H1 (cell line): Measurements from ENCODE around the gene ZNF672. TPM values are rescaled to one million over a fixed set of nuclear protein-coding genes. Genes with fewer than 3 reads are reported as not detected.

Experiments
- CTCF ChIA-PET: fragments of 300-600 bp; sonication (Branson Sonifier 250); formaldehyde crosslinking; loops from one replicate; lab custom pipeline; 2021; ENCODE audit not compliant: partially characterized antibody; lab: Charles Lee
- POLR2A ChIA-PET: fragments of 300-600 bp; sonication (Branson Sonifier 250); formaldehyde crosslinking; loops from one replicate; lab custom pipeline; 2021; ENCODE audit warnings: inconsistent platforms; ENCODE audit not compliant: partially characterized antibody; lab: Charles Lee
- DNase-seq, 2 experiments: peaks; one replicate each; pipeline versions ENCODE4 v3.0.0 to v3.0.0-alpha.2; 2010 to 2022; ENCODE audit warnings: low spot score in 2 of 2, low read depth in 1 of 2, mixed read lengths in 1 of 2
- FAIRE-seq: peaks from 2 replicates; lab custom pipeline; 2011; peaks lifted over from hg19 to GRCh38; lab: Jason Lieb, UNC
- H2AFZ ChIP-seq: 2 replicates; pipeline ENCODE4 v1.8.1; 2012; ENCODE audit warnings: low read length, inconsistent platforms
- H2AK5ac ChIP-seq: 2 replicates; pipeline ENCODE4 v1.6.1; 2013; ENCODE audit warnings: low read depth, low read length
- H2BK120ac ChIP-seq: replicated peaks from 2 replicates; pipeline ENCODE3; 2013; ENCODE audit warnings: low read depth, low read length, inconsistent platforms
- H2BK12ac ChIP-seq: 2 replicates; pipeline ENCODE4 v1.6.1; 2013; ENCODE audit warnings: low read depth, low read length
- H2BK15ac ChIP-seq: 2 replicates; pipeline ENCODE4 v1.6.1; 2013; ENCODE audit warnings: low read length
- H2BK20ac ChIP-seq: 2 replicates; pipeline ENCODE4 v1.6.1; 2013; ENCODE audit warnings: low read length
- H2BK5ac ChIP-seq: 2 replicates; pipeline ENCODE4 v1.6.1; 2013; ENCODE audit warnings: low read depth, low read length
- H3K14ac ChIP-seq: 2 replicates; pipeline ENCODE4 v1.6.1; 2013; ENCODE audit warnings: inconsistent platforms; ENCODE audit not compliant: insufficient read length
- H3K18ac ChIP-seq: 2 replicates; pipeline ENCODE4 v1.6.1; 2013; ENCODE audit warnings: low read length; ENCODE audit errors: extremely low read depth
- H3K23ac ChIP-seq: 2 replicates; pipeline ENCODE4 v1.6.1; 2013; ENCODE audit warnings: inconsistent platforms; ENCODE audit not compliant: insufficient read length
- H3K23me2 ChIP-seq: 2 replicates; pipeline ENCODE4 v1.6.1; 2013; ENCODE audit warnings: low read depth, low read length
- H3K27ac ChIP-seq: 2 replicates; pipeline ENCODE4 v1.6.1; 2011; ENCODE audit warnings: low read depth, low read length, inconsistent platforms
- H3K27me3 ChIP-seq, 4 experiments: replicated peaks in 1 of 4; 1 replicate in 1 of 4; 2 replicates in 3 of 4; pipeline versions ENCODE4 v1.6.1 to v1.8.1; 2011 to 2013; ENCODE audit warnings: low read length in 3 of 4, mild to moderate bottlenecking in 3 of 4, inconsistent platforms in 2 of 4, mixed read lengths in 2 of 4, moderate library complexity in 1 of 4; ENCODE audit not compliant: control insufficient read depth in 3 of 4, insufficient read depth in 3 of 4; ENCODE audit errors: extremely low read depth in 1 of 4
- H3K36me3 ChIP-seq, 4 experiments: 2 replicates each; pipeline versions ENCODE4 v1.6.1 to v1.8.1; 2011 to 2013; ENCODE audit warnings: mild to moderate bottlenecking in 4 of 4, low read length in 3 of 4, moderate library complexity in 2 of 4, control low read depth in 1 of 4, inconsistent platforms in 1 of 4; ENCODE audit not compliant: insufficient read depth in 4 of 4, control insufficient read depth in 2 of 4
- H3K4ac ChIP-seq: replicated peaks from 2 replicates; pipeline ENCODE3; 2013; ENCODE audit warnings: low read length, low read depth, mixed read lengths, inconsistent platforms; ENCODE audit not compliant: insufficient read length
- H3K4me1 ChIP-seq, 4 experiments: replicated peaks in 1 of 4; 1 replicate in 1 of 4; 2 replicates in 3 of 4; pipeline versions ENCODE4 v1.6.1 to v1.8.1; 2011 to 2013; ENCODE audit warnings: low read length in 3 of 4, inconsistent platforms in 2 of 4, mixed read lengths in 1 of 4; ENCODE audit not compliant: insufficient read depth in 4 of 4, control insufficient read depth in 3 of 4
- H3K4me2 ChIP-seq, 2 experiments: 2 replicates each; pipeline versions ENCODE4 v1.6.1 to v1.8.1; 2011 to 2013; ENCODE audit warnings: low read depth in 2 of 2, low read length in 2 of 2, control low read depth in 1 of 2, inconsistent platforms in 1 of 2, mild to moderate bottlenecking in 1 of 2; ENCODE audit not compliant: insufficient read depth in 1 of 2
- H3K4me3 ChIP-seq, 4 experiments: fragments of 200-600, 300-600 bp in 1 of 4; sonication (generic), shearing (Covaris generic), sonication (Bioruptor Twin) in 1 of 4; 2 replicates each; pipeline versions ENCODE4 v1.5.1 to v1.8.1; 2011 to 2016; ENCODE audit warnings: low read length in 4 of 4, low read depth in 3 of 4, control low read depth in 2 of 4, inconsistent platforms in 2 of 4, mild to moderate bottlenecking in 2 of 4, mixed read lengths in 1 of 4, moderate library complexity in 1 of 4; ENCODE audit not compliant: insufficient read depth in 2 of 4; ENCODE audit errors: extremely low read depth in 1 of 4
- H3K56ac ChIP-seq: replicated peaks from 2 replicates; pipeline ENCODE3; 2013; ENCODE audit warnings: low read depth, mild to moderate bottlenecking, mixed read lengths, low read length, inconsistent platforms; ENCODE audit not compliant: insufficient read length
- H3K79me1 ChIP-seq: 2 replicates; pipeline ENCODE4 v1.6.1; 2013; ENCODE audit warnings: low read depth, low read length, control low read depth
- H3K79me2 ChIP-seq, 2 experiments: 2 replicates each; pipeline versions ENCODE4 v1.6.1 to v1.8.1; 2012 to 2013; ENCODE audit warnings: low read length in 2 of 2, mild to moderate bottlenecking in 2 of 2, inconsistent platforms in 1 of 2; ENCODE audit not compliant: insufficient read depth in 2 of 2, control insufficient read depth in 1 of 2
- H3K9ac ChIP-seq, 4 experiments: replicated peaks in 1 of 4; 1 replicate in 1 of 4; 2 replicates in 3 of 4; pipeline versions ENCODE4 v1.6.1 to v1.8.1; 2011 to 2013; ENCODE audit warnings: low read depth in 3 of 4, low read length in 3 of 4, control low read depth in 2 of 4, mild to moderate bottlenecking in 2 of 4, moderate library complexity in 2 of 4, inconsistent platforms in 1 of 4; ENCODE audit errors: extremely low read depth in 1 of 4
- H3K9me3 ChIP-seq, 2 experiments: 2 replicates each; pipeline versions ENCODE4 v1.6.1 to v1.8.1; 2012 to 2013; ENCODE audit warnings: mild to moderate bottlenecking in 2 of 2, moderate library complexity in 2 of 2, control low read depth in 1 of 2, inconsistent platforms in 1 of 2, low read depth in 1 of 2, low read length in 1 of 2, mixed read lengths in 1 of 2; ENCODE audit not compliant: insufficient read depth in 2 of 2
- H4K20me1 ChIP-seq, 2 experiments: replicated peaks in 1 of 2; 2 replicates each; pipeline versions ENCODE3 to v1.8.1; 2011 to 2013; ENCODE audit warnings: inconsistent platforms in 2 of 2, low read length in 2 of 2, mild to moderate bottlenecking in 1 of 2; ENCODE audit not compliant: insufficient read depth in 2 of 2, control insufficient read depth in 1 of 2
- H4K5ac ChIP-seq: 2 replicates; pipeline ENCODE4 v1.6.1; 2013; ENCODE audit warnings: low read length, low read depth, mixed read lengths, inconsistent platforms; ENCODE audit not compliant: insufficient read length
- H4K8ac ChIP-seq: 2 replicates; pipeline ENCODE4 v1.8.0; 2013; ENCODE audit warnings: mild to moderate bottlenecking, moderate library complexity, low read length, inconsistent platforms; ENCODE audit not compliant: insufficient read depth; ENCODE audit errors: extremely low read depth
- H4K91ac ChIP-seq: replicated peaks from 2 replicates; pipeline ENCODE3; 2013; ENCODE audit warnings: low read length, mixed read lengths, inconsistent platforms; ENCODE audit not compliant: insufficient read length
- CBX8 ChIP-seq: fragments of 300-800, 300-1000 bp; sonication (generic); IDR thresholded peaks from 2 replicates; pipeline ENCODE4 v1.7.1; 2016; ENCODE audit warnings: low read depth, low read length, borderline replicate concordance
- CHD1 ChIP-seq: IDR thresholded peaks from 2 replicates; pipeline ENCODE4 v1.6.1; 2012; ENCODE audit warnings: low read depth, low read length, improper control_type of control experiment
- CREB1 ChIP-seq: IDR thresholded peaks from 2 replicates; pipeline ENCODE4 v1.6.1; 2012; ENCODE audit warnings: inconsistent platforms
- CTBP2 ChIP-seq: IDR thresholded peaks from 2 replicates; pipeline ENCODE4 v1.7.0; 2011; ENCODE audit warnings: borderline replicate concordance, mild to moderate bottlenecking, moderate library complexity, mixed read lengths, low read length; ENCODE audit not compliant: insufficient read depth, insufficient read length
- EGR1 ChIP-seq: IDR thresholded peaks from 2 replicates; pipeline ENCODE4 v1.6.1; 2011; ENCODE audit warnings: low read depth, low read length, borderline replicate concordance
- GTF2F1 ChIP-seq: IDR thresholded peaks from 2 replicates; pipeline ENCODE4 v1.6.1; 2012; ENCODE audit warnings: low read depth, low read length, improper control_type of control experiment, borderline replicate concordance
- HDAC2 ChIP-seq, 2 experiments: fragments of 300-600 bp in 1 of 2; sonication (generic) in 1 of 2; IDR thresholded peaks; 2 replicates each; pipeline ENCODE4 v1.6.1; 2011 to 2012; ENCODE audit warnings: low read depth in 2 of 2, low read length in 2 of 2, mild to moderate bottlenecking in 2 of 2, moderate library complexity in 2 of 2, borderline replicate concordance in 1 of 2, inconsistent platforms in 1 of 2
- KDM5A ChIP-seq: fragments of 200-600 bp; IDR thresholded peaks from 2 replicates; pipeline ENCODE4 v1.7.1; 2012; ENCODE audit warnings: mild to moderate bottlenecking, low read length, inconsistent platforms, mixed read lengths
- RFX5 ChIP-seq: IDR thresholded peaks from 2 replicates; pipeline ENCODE4 v1.6.1; 2011; ENCODE audit warnings: low read depth, low read length, improper control_type of control experiment, borderline replicate concordance
- SIX5 ChIP-seq: IDR thresholded peaks from 2 replicates; pipeline ENCODE4 v1.6.1; 2011; ENCODE audit warnings: mild to moderate bottlenecking, low read depth, low read length
- SP1 ChIP-seq: IDR thresholded peaks from 2 replicates; pipeline ENCODE4 v1.6.1; 2011; ENCODE audit warnings: low read depth, low read length
- TAF1 ChIP-seq: IDR thresholded peaks from 2 replicates; pipeline ENCODE4 v1.6.1; 2011; ENCODE audit warnings: mild to moderate bottlenecking, low read depth, low read length
- TBP ChIP-seq: IDR thresholded peaks from 2 replicates; pipeline ENCODE4 v1.6.1; 2011; ENCODE audit warnings: low read depth, low read length, improper control_type of control experiment
- YY1 ChIP-seq: IDR thresholded peaks from 2 replicates; pipeline ENCODE4 v1.6.1; 2011; ENCODE audit warnings: low read depth, mild to moderate bottlenecking, low read length
- ZNF274 ChIP-seq: IDR thresholded peaks from 2 replicates; pipeline ENCODE4 v1.7.0; 2012; ENCODE audit warnings: low read length, borderline replicate concordance; ENCODE audit errors: extremely low read depth
- WGBS, 2 experiments: shearing (Covaris generic) in 1 of 2; methylation state at CpG; one replicate each; pipeline versions ENCODE4 v1.1.6 to v1.1.7; 2013 to 2015; ENCODE audit warnings: low lambda C conversion rate in 2 of 2, mixed read lengths in 2 of 2, inconsistent platforms in 1 of 2, low coverage in 1 of 2, missing lambda C conversion rate in 1 of 2; ENCODE audit not compliant: insufficient replicate concordance in 2 of 2, insufficient coverage in 1 of 2, insufficient read length in 1 of 2; ENCODE audit errors: extremely low coverage in 1 of 2, missing lambda C conversion rate in 1 of 2; 5-methylcytosine and 5-hydroxymethylcytosine counted together
- polyA plus RNA-seq, 7 experiments: library from polyadenylated mRNA; depleted of rRNA in 3 of 7; stranded (reverse) in 5 of 7; unstranded in 2 of 7; fragments of >200 nt in 5 of 7; fragments of 200-250 nt in 2 of 7; gene quantifications; 1 replicate in 5 of 7; 2 replicates in 1 of 7; 4 replicates in 1 of 7; pipeline versions ENCODE4 v1.2.1 to v1.2.3, GENCODE V29; 2011 to 2013; ENCODE audit warnings: missing spikeins in 2 of 7, mixed read lengths in 2 of 7
- total RNA-seq: library from RNA; stranded (reverse); fragmentation: NEBNext Ultra II Directional; extraction: Animal tissue kit (Norgen Biotek cat#: 25700); gene quantifications from 2 replicates; pipeline ENCODE4 v1.2.1, GENCODE V29; 2021

ZNF672 gene
- total and polyA plus RNA-seq, 2 of the 8 experiments (the other 6 are each of a cell fraction or from before 2014, with no cell fraction given) = 30.7 to 40.4 TPM

- Histone ChIP-seq H3K27me3 (no peaks in the 10 kb centered on the region), H3K9me3 (no peaks in the 10 kb centered on the region; a peak in 1 of 4 replicates), H4K8ac (no peak overlapping the region), H4K5ac (no peak overlapping the region), H3K18ac (no peak overlapping the region), H2BK120ac (no peak overlapping the region), H2BK12ac (no peak overlapping the region), H3K27ac (no peak overlapping the region), H3K79me1 (peaks cover 6% of the 10 kb centered on the region), H3K4me2 (no peak overlapping the region), H3K23me2 (peaks cover 10% of the 10 kb centered on the region), H3K14ac (no peak overlapping the region), H3K4me3 (no peak overlapping the region), H3K36me3 (peaks cover 0 to 7% (median 3%) of the 10 kb centered on the region in 4 experiments; a peak in 4 of 8 replicates), H2AK5ac (no peak overlapping the region), H3K4me1 (peaks cover 0 to 5% (median 1%) of the 10 kb centered on the region in 4 experiments; a peak in 5 of 7 replicates), H3K79me2 (peaks cover 0 to 17% of the 10 kb centered on the region in 2 experiments; a peak in 3 of 4 replicates), H2BK20ac (no peak overlapping the region), H3K56ac (no peak overlapping the region), H4K91ac (no peak overlapping the region), H2AFZ (no peak overlapping the region), H3K4ac (no peak overlapping the region), H3K23ac (no peak overlapping the region), H2BK15ac (no peak overlapping the region), H2BK5ac (no peak overlapping the region), H4K20me1 (no peaks in the 10 kb centered on the region), H3K9ac (no peak overlapping the region)
- no peak for FAIRE-seq
- WGBS, 2 experiments = 86% methylated on average over 3 of the region's 3 CpGs; no CpG with 5 or more reads in 1 of the 2 experiments
- CTCF ChIA-PET = interaction anchor here (0.7 to 3.8 kb wide), 5 partner anchors 9 to 94 kb away, joined by 3 to 20 read pairs (median 3); partner anchors contain the start of gene ZNF672
- POLR2A ChIA-PET = interaction anchor here (1.3 to 6.0 kb wide), 2 partner anchors 8 to 9 kb away, joined by 3 to 69 read pairs; partner anchors contain the start of gene ZNF672
- no peak for DNase-seq
- TF ChIP-seq RFX5 = no peak
- TF ChIP-seq CBX8 = no peak
- no peak for TF ChIP-seq CTBP2
- TF ChIP-seq CHD1 = no peak
- no peak for TF ChIP-seq SP1
- TF ChIP-seq KDM5A = no peak
- TF ChIP-seq ZNF274 = no peak
- TF ChIP-seq GTF2F1 = no peak
- TF ChIP-seq HDAC2 (IDR thresholded peaks at IDR 0.05; ENCODE audit: borderline replicate concordance in 1 of 2, low read depth in 2 of 2, low read length in 2 of 2) = no peak
- TF ChIP-seq TAF1 = no peak
- no peak for TF ChIP-seq EGR1
- no peak for TF ChIP-seq TBP
- TF ChIP-seq CREB1 = no peak
- TF ChIP-seq SIX5 = no peak
- no peak for TF ChIP-seq YY1
Observed at GRCh38 chr1:248828845-248829244, 9.2 kb upstream of the ZNF672 start.
